Transverse colon (tissue), 4 donors: ENCODE measurements around the gene MAF. TPM values are rescaled to one million over a fixed set of nuclear protein-coding genes. Genes with fewer than 3 reads are reported as not detected.

Source experiments
- DNase-seq: peaks from one replicate; pipeline ENCODE4 v3.0.0-alpha.2; 2019
- H3K27ac ChIP-seq, 4 donors: fragments of 200-600 bp; sonication (generic); 2 replicates each; pipeline ENCODE4 v1.5.1; 2016 to 2018; ENCODE audit warnings: inconsistent platforms in 4 of 4
- H3K27me3 ChIP-seq: fragments of 200-600 bp; sonication (generic); 2 replicates; pipeline ENCODE4 v1.5.1; 2017; ENCODE audit warnings: inconsistent platforms
- H3K36me3 ChIP-seq, 4 donors: fragments of 200-600 bp; sonication (generic); 2 replicates each; pipeline ENCODE4 v1.5.1; 2017 to 2019; ENCODE audit warnings: inconsistent platforms in 4 of 4
- H3K4me1 ChIP-seq, 4 donors: fragments of 200-600 bp; sonication (generic); 2 replicates each; pipeline ENCODE4 v1.5.1; 2017 to 2020; ENCODE audit warnings: inconsistent platforms in 4 of 4
- H3K4me3 ChIP-seq, 4 donors: fragments of 200-600 bp; sonication (generic); 1 replicate in 1 of 4; 2 replicates in 3 of 4; pipeline versions ENCODE4 v1.5.1 to v1.6.1; 2017 to 2019; ENCODE audit warnings: inconsistent platforms in 4 of 4
- H3K9me3 ChIP-seq, 2 donors: fragments of 200-600 bp; sonication (generic); 2 replicates each; pipeline ENCODE4 v1.5.1; 2017 to 2019; ENCODE audit warnings: inconsistent platforms in 2 of 2
- EP300 ChIP-seq: sonication (generic); formaldehyde crosslinking; IDR thresholded peaks from one replicate; pipeline ENCODE4 v1.6.1; 2017; ENCODE audit warnings: antibody characterized with exemption, low read depth
- POLR2A ChIP-seq: fragments of 450-650 bp; IDR thresholded peaks from one replicate; pipeline ENCODE4 v1.6.1; 2016; ENCODE audit warnings: antibody characterized with exemption, mild to moderate bottlenecking, moderate library complexity
- POLR2AphosphoS5 ChIP-seq, 3 donors: sonication (generic); formaldehyde crosslinking; IDR thresholded peaks; one replicate each; pipeline ENCODE4 v1.6.1; 2016; ENCODE audit warnings: antibody characterized with exemption in 3 of 3
- WGBS, 2 donors: methylation state at CpG; one replicate each; pipeline ENCODE4 v1.1.5; 2018; ENCODE audit warnings: low coverage in 1 of 2; 5-methylcytosine and 5-hydroxymethylcytosine counted together
- in situ Hi-C, 4 donors: fragments of 200-750 bp; cut with MboI; loops; one replicate each; pipeline versions ENCODE4 v1.15.0 to v1.15.1; 2017; ENCODE audit warnings: low sequenced_read_pairs in 3 of 4, low pct_ligation_motif_present in 1 of 4, low pct_unique_long_range_greater_than_20kb in 1 of 4
- intact Hi-C: fragments of 100-400 bp; cut with DNase I; formaldehyde crosslinking; loops from one replicate; pipeline ENCODE4 v1.15.1; 2023; ENCODE audit warnings: low total_unique reads
- total RNA-seq, 4 donors: library from RNA; depleted of rRNA; stranded (reverse); fragments of >200 nt; gene quantifications; one replicate each; pipeline ENCODE4 v1.1.0, GENCODE V29; 2016
- TF ChIP-seq, protein P1 (sequence below), 5 experiments: fragments of 200-600 bp in 3 of 5; fragments of 450-650 bp in 2 of 5; sonication (generic) in 3 of 5; IDR thresholded peaks; 1 replicate in 2 of 5; 2 replicates in 3 of 5; pipeline ENCODE4 v1.5.1; 2016 to 2017; ENCODE audit warnings: antibody characterized with exemption in 5 of 5, inconsistent platforms in 3 of 5, mild to moderate bottlenecking in 2 of 5, moderate library complexity in 1 of 5

Gene MAF
- total RNA-seq, 4 donors from 2014 or later, result 8.4 to 25.2 (median 14.0) TPM

- H3K27ac ChIP-seq, result no peak overlapping the region
- H3K4me1 ChIP-seq, result peaks cover 0 to 5% (median 0%) of the 10 kb centered on the region in 4 donors
- H3K36me3 ChIP-seq, result no peaks in the 10 kb centered on the region
- intact Hi-C loops (no loop called here), in situ Hi-C loops (loop anchor here in 1 of 4 donors (25.0 kb wide), 1 partner anchor 99 kb away; no protein-coding TSS in a partner anchor)
- no peak for DNase-seq
- H3K27me3 ChIP-seq, result no peaks in the 10 kb centered on the region
- TF ChIP-seq EP300 (no peak), POLR2A (no peak), POLR2AphosphoS5 (IDR thresholded peaks at IDR 0.05) (no peak)
- TF ChIP-seq, protein P1, sequence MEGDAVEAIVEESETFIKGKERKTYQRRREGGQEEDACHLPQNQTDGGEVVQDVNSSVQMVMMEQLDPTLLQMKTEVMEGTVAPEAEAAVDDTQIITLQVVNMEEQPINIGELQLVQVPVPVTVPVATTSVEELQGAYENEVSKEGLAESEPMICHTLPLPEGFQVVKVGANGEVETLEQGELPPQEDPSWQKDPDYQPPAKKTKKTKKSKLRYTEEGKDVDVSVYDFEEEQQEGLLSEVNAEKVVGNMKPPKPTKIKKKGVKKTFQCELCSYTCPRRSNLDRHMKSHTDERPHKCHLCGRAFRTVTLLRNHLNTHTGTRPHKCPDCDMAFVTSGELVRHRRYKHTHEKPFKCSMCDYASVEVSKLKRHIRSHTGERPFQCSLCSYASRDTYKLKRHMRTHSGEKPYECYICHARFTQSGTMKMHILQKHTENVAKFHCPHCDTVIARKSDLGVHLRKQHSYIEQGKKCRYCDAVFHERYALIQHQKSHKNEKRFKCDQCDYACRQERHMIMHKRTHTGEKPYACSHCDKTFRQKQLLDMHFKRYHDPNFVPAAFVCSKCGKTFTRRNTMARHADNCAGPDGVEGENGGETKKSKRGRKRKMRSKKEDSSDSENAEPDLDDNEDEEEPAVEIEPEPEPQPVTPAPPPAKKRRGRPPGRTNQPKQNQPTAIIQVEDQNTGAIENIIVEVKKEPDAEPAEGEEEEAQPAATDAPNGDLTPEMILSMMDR (IDR thresholded peaks at IDR 0.05), result no peak
- H3K4me3 ChIP-seq, result no peak overlapping the region
- WGBS, 2 donors, result 71 to 96% methylated on average over 4 to 5 of the region's 5 CpGs
- H3K9me3 ChIP-seq, result no peaks in the 10 kb centered on the region
Observed at GRCh38 chr16:79638386-79638785, 37.8 kb upstream of the MAF start.

DNA sequence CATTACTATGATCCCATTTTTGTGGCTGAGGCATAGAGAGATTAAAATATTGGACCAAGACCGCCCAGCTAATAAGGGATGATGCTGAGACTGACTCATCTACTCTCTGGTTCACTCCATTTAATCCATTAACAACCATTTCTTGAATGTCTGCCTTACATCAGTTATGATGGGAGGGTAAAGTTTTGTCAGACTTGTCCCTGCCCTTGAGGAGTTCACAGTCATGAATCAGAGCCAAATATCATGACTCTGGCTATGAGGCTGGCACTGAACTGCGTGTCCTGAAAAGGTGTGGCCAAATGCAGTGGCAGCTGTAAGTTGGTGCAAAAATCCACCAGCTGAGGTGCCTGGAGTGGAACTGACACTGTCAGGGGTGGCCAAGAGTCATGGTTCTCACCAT is 35.0 kb upstream of the MAF start:
- Histone ChIP-seq H3K27me3 (no peaks in the 10 kb centered on the region), H3K4me3 (no peak overlapping the region), H3K4me1 (no peaks in the 10 kb centered on the region), H3K36me3 (no peaks in the 10 kb centered on the region), H3K27ac (no peak overlapping the region), H3K9me3 (no peaks in the 10 kb centered on the region)
- intact Hi-C loops (no loop called here), in situ Hi-C loops (loop anchor here in 1 of 4 donors (25.0 kb wide), 1 partner anchor 102 kb away; no protein-coding TSS in a partner anchor)
- no peak for DNase-seq
- TF ChIP-seq POLR2A, result no peak
- no peak for TF ChIP-seq POLR2AphosphoS5 (IDR thresholded peaks at IDR 0.05)
- TF ChIP-seq EP300, result no peak
- TF ChIP-seq, protein P1 (IDR thresholded peaks at IDR 0.05), result no peak
- 88 to 100% methylated on average over 1 to 2 of the region's 2 CpGs for WGBS, 2 donors

- H3K4me3 ChIP-seq, result no peak overlapping the region
- TF ChIP-seq POLR2AphosphoS5 (IDR thresholded peaks at IDR 0.05) (no peak), EP300 (no peak), POLR2A (no peak)
- TF ChIP-seq, protein P1 (IDR thresholded peaks at IDR 0.05), result no peak
- DNase-seq, result no peak
- H3K27me3 ChIP-seq, result no peaks in the 10 kb centered on the region
- no peaks in the 10 kb centered on the region for H3K9me3 ChIP-seq
- H3K27ac ChIP-seq, result no peak overlapping the region
- in situ Hi-C loops (loop anchor here in 1 of 4 donors (25.0 kb wide), 1 partner anchor 103 kb away; no protein-coding TSS in a partner anchor), intact Hi-C loops (no loop called here)
- no peaks in the 10 kb centered on the region for H3K4me1 ChIP-seq
- no peaks in the 10 kb centered on the region for H3K36me3 ChIP-seq
- WGBS, 2 donors, result 93 to 94% methylated on average over 7 of the region's 7 CpGs
Observed at GRCh38 chr16:79634298-79634697, 33.8 kb upstream of the MAF start.

GRCh38 chr16:79632289-79632688 is 31.8 kb upstream of the MAF start:
- Histone ChIP-seq H3K27ac (no peak overlapping the region), H3K4me1 (no peaks in the 10 kb centered on the region), H3K9me3 (no peaks in the 10 kb centered on the region), H3K36me3 (no peaks in the 10 kb centered on the region), H3K4me3 (no peak overlapping the region), H3K27me3 (no peaks in the 10 kb centered on the region)
- in situ Hi-C loops (loop anchor here in 1 of 4 donors (25.0 kb wide), 1 partner anchor 105 kb away; no protein-coding TSS in a partner anchor), intact Hi-C loops (no loop called here)
- DNase-seq, result no peak
- TF ChIP-seq EP300, result no peak
- TF ChIP-seq POLR2AphosphoS5 (IDR thresholded peaks at IDR 0.05), result no peak
- TF ChIP-seq POLR2A, result no peak
- TF ChIP-seq, protein P1 (IDR thresholded peaks at IDR 0.05), result no peak
- 61 to 63% methylated on average over 3 to 7 of the region's 7 CpGs for WGBS, 2 donors
